ENCODE results near the gene CBX8.

Gene CBX8

DNA sequence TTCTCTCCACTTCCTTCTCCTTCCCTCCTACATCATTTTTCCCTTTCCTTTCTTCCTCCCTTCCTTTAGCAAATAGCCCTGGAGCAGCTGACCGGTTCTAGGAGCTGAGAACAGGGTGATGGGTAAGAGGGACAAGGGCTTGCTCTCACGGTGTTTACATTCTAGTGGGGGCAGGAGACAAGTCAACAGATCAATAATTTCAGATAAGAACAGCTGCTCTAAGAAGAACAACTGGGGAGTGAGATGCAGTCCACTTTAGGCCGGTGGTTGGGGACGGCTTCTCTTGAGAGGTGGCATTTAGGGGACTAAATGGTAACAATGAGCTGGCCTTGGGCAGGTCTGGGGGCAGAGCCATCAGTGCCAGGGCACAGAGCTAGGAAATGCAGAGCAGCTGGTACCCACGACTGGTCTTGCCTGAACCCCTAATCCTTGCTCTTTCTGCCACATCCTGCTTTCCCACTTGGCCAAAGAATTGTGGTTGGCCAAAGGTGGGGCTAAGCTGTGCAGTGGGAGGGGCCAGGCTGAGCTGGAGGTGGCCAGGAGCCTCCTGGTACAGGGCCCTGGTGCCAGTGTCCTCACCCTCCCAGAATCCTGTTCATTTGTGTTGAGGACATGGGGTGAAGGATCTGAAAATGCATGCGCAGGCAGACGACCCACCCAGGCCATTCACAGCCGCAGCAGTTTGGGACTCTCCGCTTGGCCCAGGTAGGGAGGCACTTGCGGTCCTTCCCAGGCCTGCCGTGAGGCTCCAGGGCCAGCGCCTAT, 24.6 kb upstream of the CBX8 start:
- in situ Hi-C loops (cut with HindIII; ENCODE audit: low sequenced_read_pairs) = no loop called here

DNA sequence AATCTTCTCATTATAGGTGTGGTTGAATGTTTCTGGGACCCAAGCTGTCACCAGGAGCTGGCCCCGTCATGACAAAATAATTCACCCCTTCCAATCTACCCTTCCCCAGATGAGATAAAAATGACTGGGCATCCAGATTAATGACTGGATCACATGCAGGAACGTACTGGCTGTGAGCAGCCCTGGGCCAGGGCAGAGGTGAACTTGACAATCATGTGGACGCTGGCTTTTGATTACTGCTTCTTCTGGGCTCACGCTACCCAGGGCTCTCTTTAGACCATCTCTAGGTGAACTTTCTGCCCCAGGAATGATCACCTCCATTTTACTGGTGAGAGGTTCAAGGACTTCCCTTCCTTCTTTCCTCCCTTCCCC, 24.1 kb upstream of the CBX8 start:
- in situ Hi-C loops (cut with HindIII; ENCODE audit: low sequenced_read_pairs) = no loop called here

DNA sequence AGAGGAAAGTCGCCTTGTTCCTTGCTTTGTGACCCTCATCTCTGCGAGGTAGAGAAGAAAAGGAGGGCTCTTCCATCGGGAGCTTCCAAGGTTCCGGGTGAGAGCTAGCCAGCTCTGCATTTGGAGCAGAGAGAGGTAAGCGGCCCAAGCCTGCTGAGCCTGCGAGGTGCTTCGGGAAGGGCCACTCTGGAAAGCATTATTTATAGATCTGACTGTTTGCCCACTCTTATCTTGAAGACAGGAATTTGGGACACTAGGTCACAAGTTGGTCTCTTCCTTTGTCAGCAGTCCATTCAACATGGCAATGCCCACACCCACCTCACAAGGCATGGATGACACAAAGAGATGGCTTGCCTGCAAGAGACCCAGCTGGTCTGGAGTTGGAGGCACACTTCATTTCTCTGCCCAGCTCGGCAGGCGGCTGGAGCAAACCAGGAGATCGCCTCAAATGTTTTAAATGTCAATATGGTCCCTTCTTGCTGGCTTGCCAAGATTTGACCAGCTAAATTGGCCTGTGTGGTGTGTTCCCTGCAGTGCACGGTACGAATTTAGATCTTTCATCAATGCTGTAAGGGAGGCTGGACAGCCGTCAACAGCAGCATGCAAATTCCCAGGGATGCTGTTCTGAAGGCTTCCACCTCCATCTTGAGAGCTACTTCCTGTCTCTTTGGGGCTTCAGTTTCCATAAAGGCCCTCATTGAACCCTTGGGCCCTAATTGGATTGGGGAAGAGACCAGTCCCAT, 22.8 kb upstream of the CBX8 start:
- in situ Hi-C loops (cut with HindIII; ENCODE audit: low sequenced_read_pairs) = no loop called here

DNA sequence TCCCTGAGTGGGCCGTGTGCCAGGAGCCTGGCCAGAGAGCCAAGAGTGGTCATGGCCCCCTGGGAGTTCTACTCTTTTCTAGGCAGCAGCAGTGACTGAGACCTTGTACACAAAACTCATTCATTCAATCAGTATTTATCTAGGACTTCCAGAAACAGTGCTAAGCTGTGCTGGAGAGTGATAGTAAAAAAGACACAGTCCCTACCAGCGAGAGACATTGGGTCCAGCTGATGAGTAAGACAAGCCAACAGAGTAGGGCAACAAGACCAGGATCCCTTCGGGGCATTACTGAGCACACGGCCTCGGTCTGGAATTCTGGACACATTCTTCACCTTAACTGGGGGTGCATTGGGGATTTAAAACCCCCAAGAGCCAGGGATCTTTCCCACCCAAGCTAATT, 22.2 kb upstream of the CBX8 start:
- in situ Hi-C loops (cut with HindIII; ENCODE audit: low sequenced_read_pairs) = no loop called here

DNA sequence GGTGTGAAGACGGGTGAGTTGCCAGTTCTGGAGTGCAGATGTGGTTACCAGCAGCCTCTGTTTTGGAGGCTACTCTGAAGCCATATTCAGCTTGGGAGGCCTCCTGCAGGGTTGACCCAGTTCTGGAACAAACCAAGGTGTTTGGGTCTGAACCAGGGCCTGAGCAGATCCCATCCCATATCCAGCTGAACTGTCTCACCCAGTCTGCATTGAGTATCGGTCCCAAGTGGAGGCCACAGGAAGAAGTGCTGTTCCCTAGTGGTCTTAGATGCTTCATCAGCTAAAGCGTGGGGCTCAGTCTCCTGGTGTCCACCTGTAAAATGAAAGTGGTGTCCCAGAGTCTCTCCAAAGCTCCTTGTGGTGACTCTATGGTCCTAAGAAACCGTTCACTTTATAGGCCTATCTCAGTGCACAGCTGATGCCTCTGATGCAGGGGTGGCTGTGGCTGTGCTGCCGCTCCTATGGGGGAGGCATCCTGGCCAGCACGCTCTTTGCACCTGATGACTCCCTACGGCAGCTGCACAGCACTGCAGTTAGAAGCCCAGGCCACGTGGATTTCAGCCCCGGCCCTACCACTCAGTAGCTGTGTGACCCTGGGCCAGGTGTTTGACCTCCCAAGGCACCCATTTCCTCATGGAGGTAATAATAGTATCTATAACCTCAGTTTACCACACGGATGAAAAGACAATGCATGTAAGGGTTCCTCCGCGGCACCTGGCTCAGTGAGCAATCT, 21.3 kb upstream of the CBX8 start:
- in situ Hi-C loops (cut with HindIII; ENCODE audit: low sequenced_read_pairs) = no loop called here

DNA sequence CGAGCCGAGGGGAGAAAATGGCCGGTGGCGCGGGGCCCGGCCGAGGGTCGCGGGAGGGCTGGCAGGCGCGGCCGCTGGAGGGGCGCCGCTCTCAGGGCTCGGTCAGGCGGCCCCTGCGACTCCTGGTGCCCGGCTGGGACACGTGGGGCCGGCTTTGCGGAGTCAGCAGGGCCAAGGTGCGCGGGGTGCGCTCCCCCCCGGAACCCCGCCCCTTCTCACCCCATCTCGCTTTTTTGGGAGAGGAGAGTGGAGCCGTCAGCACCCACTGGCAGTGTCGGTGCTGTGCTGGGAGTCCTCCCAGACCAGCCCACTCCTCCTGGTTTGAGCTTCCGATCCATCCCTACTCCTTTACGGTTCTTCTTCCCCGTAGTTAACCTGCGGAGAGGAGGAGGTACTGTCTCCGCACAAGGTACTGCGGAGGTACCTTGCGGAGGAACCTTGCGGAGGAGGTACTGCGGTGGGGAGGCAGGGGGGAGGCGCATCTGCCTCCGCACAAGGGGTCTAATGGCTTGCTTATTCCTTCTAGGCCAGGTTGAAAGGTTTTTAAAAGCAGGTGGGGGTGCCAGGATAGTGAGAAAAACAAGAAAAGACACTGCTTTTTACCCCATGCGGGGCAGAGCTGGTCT, 19.1 kb upstream of the CBX8 start:
- in situ Hi-C loops (cut with HindIII; ENCODE audit: low sequenced_read_pairs) = no loop called here

DNA sequence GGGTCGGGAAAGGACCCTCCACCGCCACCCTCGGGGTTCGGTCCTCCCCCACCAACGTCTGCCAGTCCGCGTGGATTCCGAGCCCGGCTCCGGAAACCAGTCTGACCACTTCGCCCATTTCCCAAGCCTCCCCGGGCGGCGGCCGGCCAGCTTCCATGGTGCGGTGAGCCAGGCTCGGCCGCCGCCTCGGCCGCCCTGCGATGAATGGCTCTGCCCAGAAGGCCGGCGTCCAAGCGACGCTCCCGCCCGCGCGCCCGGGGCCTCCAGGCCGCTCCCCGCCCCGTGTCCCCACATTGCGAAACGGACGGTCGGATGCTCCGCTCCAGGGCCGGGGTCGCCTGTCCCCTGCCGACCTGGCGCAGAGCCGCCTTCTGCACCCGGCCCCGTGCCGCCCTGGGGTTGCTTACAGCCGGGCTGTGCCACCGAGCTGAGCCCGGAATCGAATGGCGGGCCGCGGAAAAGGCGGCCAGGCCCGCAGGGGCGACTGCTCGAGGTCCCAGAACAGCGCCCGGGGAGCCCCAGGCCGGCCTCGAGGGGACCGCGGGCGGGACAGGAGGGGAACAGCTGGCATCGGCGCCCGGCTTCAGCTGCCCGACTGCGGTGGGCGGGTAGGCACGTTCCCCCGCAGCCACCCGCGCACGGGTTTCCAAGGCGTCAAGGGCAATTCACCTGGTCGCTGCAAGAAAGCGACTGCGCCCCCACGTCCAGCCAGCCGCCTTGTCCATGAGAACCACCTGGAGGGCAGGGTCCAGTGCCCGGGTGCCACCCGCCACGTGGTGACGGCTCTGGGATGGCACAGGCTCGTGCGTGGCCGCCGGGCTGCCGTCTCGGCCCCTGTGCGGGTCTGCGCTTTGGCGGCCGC, 18.3 kb upstream of the CBX8 start:
- in situ Hi-C loops (cut with HindIII; ENCODE audit: low sequenced_read_pairs) = no loop called here

DNA sequence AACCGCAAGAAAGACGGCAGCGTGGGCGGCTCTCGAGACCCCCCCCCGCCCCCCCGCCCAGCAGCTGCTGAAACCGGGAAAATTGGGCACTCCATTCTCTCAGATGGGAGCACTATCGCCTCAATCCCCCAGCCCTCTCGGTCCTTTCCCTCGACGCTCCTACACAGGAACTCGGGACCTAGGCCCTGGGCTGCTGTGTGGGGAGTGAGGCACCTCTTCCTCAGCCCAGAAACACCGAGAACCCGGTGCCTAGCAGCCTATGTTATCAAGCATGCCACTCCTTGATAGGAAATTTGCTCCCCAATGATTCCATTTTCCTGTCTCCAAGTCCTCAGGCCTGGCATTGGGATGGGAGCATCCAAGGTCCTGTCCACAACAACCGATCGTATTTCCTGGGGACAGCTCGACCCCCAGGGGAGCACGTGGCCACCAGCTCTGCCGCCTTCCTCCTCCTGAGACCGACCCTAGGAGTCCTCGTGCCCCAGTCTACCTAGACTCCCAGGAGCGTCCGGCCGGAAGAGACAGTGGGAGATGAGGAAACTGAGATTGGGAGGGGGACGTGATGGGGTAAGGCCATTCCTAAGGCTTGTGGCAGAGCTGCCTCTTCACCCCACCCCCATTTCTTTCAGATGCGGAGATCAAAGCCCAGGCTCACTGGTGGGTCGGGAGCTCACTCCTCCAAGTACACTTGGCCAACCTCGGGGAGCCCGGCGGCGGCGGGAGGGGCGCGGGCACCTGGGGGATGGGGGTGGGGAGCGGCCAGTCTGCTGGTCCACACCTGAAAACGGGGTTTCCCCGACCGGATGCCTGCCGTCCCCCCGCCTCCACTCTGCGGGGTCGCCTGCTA, 17.5 kb upstream of the CBX8 start:
- in situ Hi-C loops (cut with HindIII; ENCODE audit: low sequenced_read_pairs) = no loop called here

DNA sequence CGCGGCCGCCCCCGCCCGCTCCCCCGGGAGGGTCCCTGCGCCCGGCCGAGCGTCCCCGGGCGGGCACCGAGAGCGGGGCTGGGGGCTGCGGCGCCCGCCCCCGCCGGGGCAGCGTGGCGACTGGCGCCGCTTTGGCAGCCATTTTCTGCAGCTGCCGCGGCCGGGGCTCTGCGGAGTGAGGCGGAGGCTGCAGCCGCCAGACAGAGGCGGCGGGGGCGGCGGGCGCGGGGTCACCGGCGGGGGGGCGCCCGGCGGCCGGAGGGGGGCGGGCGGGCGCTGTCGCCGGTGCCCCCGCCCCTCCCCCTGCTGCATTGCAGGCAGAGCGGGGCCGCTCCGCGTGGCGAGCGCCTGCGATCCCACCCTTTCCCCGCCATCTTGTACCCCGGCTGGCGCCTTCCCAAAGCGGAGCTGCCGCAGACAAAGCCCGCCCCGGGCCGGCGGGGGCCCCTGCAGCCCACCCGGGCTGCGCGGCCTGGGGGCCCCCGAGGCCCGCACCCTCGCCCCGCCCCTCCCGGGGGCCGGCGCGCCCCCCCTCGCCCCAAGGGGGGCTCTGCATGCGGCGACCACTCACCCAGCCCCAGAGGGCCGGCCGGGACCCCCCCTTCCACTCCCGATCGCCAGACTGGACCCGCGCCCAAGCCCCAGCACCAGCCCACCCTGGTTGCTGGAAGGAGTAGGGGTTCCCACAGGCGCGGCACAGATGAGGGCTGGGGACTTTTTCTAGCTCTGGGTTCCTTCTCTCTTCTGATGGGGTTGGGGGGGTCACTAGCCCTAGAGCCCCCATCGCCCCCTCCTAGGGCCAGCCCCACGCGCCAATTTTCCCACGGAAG, 16.6 kb upstream of the CBX8 start:
- in situ Hi-C loops (cut with HindIII; ENCODE audit: low sequenced_read_pairs) = no loop called here

DNA sequence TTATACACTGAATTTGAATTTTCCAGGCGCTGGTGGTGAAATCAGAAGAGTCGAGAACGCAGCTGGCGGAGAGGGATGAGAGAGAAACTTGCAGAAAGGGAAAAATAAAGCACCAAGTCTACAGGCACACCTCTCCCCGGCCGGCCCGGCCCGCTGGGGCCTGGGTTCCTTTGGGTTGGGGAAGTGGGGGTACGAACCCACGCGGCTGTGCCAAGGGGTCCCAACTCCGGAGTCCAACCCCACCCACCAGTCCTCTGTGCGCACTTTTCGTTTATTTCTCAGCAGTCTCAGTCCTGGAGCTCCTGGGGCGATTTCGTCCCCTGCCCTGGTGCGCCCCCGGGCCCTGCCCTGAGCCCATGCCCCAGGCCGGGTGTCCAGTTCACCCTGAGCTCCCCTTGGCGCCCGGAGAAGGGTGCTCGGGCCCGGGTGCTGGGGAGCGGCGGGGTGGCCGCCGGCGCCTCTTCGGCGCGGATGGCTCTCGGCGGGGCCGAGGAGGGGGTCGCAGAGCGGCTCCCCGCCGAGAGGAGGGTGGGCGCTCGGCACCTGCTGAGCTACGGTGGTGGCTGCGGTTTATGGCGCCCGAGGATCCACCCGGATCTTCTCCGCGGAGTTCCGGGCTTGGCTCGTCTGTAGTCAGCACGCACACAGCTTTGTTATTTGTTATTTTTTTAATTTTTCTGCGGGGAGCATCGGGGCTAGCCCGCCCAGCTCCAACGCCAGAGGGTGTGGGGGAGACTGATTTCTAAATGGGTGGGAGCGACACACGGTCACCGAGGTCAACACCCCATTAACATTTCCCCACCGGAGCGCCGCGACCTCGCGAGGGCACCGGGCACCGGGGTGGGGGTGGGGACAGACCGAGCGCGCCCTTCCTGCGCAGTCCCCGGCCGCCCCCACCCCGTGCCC, 15.7 kb upstream of the CBX8 start:
- in situ Hi-C loops (cut with HindIII; ENCODE audit: low sequenced_read_pairs) = no loop called here

DNA sequence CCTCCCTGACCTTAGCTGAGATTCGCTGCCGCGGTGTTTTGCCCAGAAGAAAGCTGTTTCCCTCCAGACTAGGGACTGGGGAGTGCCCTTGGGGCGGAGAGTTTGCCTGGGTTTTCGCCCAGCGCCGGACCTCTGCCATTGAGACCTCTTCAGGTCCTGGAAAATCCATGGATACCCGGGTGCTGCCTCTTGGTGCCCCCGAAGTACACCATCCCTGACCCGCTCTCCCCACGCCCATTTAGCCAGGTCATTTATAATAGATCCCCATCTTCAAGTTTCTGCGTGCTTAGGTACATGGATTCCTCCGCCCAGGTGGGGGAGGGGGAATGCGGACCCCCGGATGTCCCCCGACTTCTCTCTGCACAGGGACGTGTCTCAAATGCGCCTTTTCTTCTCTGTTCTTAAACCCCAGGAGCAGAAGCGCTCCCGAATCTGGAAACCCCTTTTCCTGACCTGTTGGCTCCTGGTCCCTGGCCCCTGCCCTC, 15.0 kb upstream of the CBX8 start:
- in situ Hi-C loops (cut with HindIII; ENCODE audit: low sequenced_read_pairs) = no loop called here

DNA sequence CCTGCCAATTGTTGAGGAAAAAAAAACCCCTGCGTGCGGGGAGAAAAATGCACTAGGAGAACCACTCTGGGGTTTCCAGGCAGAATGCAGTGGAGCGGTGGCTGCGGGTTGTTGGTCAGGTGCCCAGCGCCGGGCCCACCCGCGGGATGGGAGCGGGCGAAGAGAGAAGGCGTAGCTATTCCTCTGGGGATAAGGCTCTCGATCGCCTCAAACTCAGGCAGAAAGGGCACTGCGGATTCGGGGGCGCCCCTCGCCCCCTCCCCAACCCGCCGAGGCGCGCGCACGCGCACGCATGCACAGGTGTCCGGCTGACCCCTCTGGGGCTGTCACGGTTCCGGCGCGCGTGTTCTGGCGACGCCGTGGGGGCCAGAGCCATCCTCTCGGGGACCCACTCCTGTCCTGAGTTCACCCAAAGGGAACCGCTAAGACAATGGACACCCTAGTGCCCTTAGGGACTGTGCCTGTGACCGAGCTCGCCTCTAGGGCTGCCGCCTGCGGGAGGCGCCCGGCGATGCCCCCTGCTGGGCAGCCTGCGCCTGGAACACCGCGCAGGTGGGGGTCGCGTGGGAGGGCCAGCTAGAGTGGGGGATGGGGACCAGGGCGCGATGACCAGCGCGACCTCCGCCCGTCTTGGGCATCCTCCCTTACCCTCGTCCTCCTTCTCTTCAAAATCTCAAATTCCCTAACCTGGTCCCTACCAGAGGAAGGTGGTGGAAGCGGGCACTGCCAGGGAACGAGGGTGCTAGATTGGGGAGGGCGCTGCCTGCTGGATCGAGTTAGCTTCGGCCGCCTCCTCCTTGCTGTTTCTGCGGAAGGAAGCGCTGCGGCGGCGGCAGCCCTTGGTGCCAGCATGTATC, 14.4 kb upstream of the CBX8 start:
- in situ Hi-C loops (cut with HindIII; ENCODE audit: low sequenced_read_pairs) = no loop called here

DNA sequence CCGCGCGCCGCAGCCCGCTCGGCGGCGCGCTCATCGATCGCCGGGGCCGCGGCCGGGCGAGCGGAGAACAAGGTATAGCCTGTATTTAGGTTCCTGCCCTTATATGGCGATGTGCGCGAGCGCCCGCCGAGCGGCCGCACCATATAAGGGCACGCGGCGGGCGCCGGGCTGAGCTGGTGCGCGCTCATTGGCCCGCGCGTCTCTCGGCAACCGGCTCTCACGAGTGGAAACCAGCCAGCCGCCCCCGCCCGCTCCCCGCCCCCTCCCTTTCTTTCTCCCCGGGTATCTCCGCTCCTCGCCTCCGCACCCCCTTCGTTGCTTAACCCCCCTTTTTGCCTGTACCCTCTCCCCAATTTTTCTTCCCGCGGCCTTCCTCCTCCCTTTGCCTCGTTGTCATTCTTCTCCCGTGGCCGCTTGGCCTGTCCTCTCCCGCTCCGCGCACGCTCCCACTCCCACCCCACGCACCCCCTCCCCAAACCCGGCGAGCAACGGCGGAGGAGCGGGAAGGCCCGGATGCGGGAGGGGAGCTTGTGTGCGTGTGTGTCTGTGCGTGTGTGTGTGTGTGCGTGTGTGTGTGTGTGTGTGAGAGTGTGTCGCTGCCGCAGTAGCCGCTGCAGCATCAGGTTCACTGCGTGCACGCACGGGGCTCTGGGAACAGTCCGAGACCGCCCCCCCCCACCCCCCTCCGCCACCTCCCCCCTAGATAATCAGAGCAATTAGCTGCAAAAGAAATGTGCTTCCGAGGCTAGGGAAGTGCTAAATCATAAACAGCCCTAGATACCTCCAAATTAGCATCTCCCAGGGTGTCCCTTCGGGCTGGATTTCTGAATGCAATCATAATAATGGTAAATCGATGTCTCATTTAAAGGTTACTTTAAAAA, 13.5 kb upstream of the CBX8 start:
- in situ Hi-C loops (cut with HindIII; ENCODE audit: low sequenced_read_pairs) = no loop called here

DNA sequence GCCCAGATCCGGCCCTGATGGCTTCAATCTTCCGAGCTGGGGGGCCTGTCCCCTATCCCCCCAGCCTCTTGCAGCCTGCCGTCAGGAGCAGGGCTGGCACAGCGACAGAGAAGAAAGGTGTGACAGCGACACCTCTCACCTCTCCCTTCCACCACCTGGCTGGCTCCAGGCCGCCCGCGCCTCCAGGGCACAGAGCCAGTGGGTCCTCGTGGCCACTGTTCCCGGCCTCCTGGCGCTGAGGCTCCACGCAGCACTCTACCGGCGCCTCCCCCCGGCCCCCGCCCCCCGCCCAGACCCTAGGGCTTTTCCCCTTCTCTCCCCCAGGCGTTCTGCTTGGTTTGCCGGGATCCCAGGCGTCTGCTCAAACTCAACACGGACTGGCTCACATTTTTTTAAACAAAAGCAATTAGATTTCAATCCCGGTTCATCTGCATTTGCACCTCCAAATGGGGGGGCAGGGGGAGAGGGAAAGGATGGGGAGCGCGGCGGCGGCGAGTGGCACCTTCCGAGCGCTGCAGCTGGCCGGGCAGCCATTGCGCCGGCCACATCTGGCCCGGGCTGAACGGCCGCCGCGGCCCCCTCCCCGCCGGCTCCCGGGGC, 12.8 kb upstream of the CBX8 start:
- in situ Hi-C loops (cut with HindIII; ENCODE audit: low sequenced_read_pairs) = loop anchor here (5.0 kb wide), 1 partner anchor 83 kb away; no protein-coding TSS in a partner anchor
